WTC11 (cell line): Measurements from ENCODE around the gene CERS5. TPM values are rescaled to one million over a fixed set of nuclear protein-coding genes. Genes with fewer than 3 reads are reported as not detected.
A peak's percentile ranks its signal among the peaks of the same experiment; 100 is the strongest.

Experiments used
- ATAC-seq: fragments of 200-7000 bp; cut with Tn5 transposase; 2 replicates; pipeline ENCODE4 v1.10.0; 2021; ENCODE audit warnings: mild to moderate bottlenecking, moderate library complexity
- CTCF ChIA-PET: fragments of 300-600 bp; sonication (Branson Sonifier 250); formaldehyde crosslinking; loops from one replicate; lab custom pipeline; 2021; ENCODE audit warnings: antibody characterized with exemption; lab: Charles Lee
- POLR2A ChIA-PET: fragments of 350-600 bp; sonication (Branson Sonifier 250); formaldehyde crosslinking; loops from one replicate; lab custom pipeline; 2021; ENCODE audit warnings: antibody characterized with exemption; lab: Charles Lee
- DNase-seq: peaks from one replicate; pipeline ENCODE4 v3.0.0; 2021; ENCODE audit warnings: low spot score
- H3K27ac Mint-ChIP-seq: 2 replicates; pipeline ENCODE4 v1.8.0; 2021; ENCODE audit warnings: mixed read lengths
- H3K27me3 Mint-ChIP-seq: 2 replicates; pipeline ENCODE4 v1.8.0; 2021; ENCODE audit warnings: low read depth, mild to moderate bottlenecking, moderate library complexity, mixed read lengths
- H3K36me3 Mint-ChIP-seq: 2 replicates; pipeline ENCODE4 v1.8.0; 2021; ENCODE audit warnings: mixed read lengths
- H3K4me1 Mint-ChIP-seq: 2 replicates; pipeline ENCODE4 v1.8.0; 2022; ENCODE audit warnings: mixed read lengths
- H3K4me3 Mint-ChIP-seq: 2 replicates; pipeline ENCODE4 v1.8.0; 2021; ENCODE audit warnings: mild to moderate bottlenecking, moderate library complexity, mixed read lengths
- H3K9me3 Mint-ChIP-seq: 2 replicates; pipeline ENCODE4 v1.8.0; 2021; ENCODE audit warnings: mixed read lengths
- CREB1 ChIP-seq: sonication (generic); formaldehyde crosslinking; IDR thresholded peaks from 2 replicates; pipeline ENCODE4 v1.8.0; 2023; ENCODE audit warnings: mild to moderate bottlenecking, missing genetic modification reagents
- ELF4 ChIP-seq: sonication (generic); formaldehyde crosslinking; IDR thresholded peaks from 2 replicates; pipeline ENCODE4 v1.8.1; 2022; ENCODE audit warnings: low read depth, mild to moderate bottlenecking, moderate library complexity, missing genetic modification reagents
- EMX1 ChIP-seq: fragments of 250-450 bp; sonication (Bioruptor Pico); IDR thresholded peaks from 2 replicates; pipeline ENCODE4 v1.8.0; 2021; ENCODE audit warnings: mild to moderate bottlenecking
- FOXJ3 ChIP-seq: sonication (generic); formaldehyde crosslinking; IDR thresholded peaks from 2 replicates; pipeline ENCODE4 v1.9.0; 2021; ENCODE audit warnings: missing genetic modification reagents, mild to moderate bottlenecking, borderline replicate concordance
- GRHL2 ChIP-seq: fragments of 250-450 bp; sonication (Bioruptor Pico); IDR thresholded peaks from 2 replicates; pipeline ENCODE4 v1.8.0; 2022; ENCODE audit warnings: mild to moderate bottlenecking, moderate library complexity; ENCODE audit not compliant: insufficient replicate concordance, severe bottlenecking
- GTF2I ChIP-seq: fragments of 250-450 bp; sonication (Bioruptor Pico); conservative IDR thresholded peaks from 2 replicates; pipeline ENCODE4 v1.4.0; 2021; ENCODE audit warnings: mild to moderate bottlenecking
- HMGA2 ChIP-seq: fragments of 250-450 bp; sonication (Bioruptor Pico); IDR thresholded peaks from 2 replicates; pipeline ENCODE4 v1.4.0; 2021; ENCODE audit warnings: mild to moderate bottlenecking, moderate library complexity
- KAT7 ChIP-seq: sonication (generic); formaldehyde crosslinking; IDR thresholded peaks from 2 replicates; pipeline ENCODE4 v1.8.1; 2023; ENCODE audit warnings: missing genetic modification reagents, mild to moderate bottlenecking, borderline replicate concordance
- NFYB ChIP-seq: sonication (generic); formaldehyde crosslinking; conservative IDR thresholded peaks from 2 replicates; pipeline ENCODE4 v1.8.0; 2022; ENCODE audit warnings: low read depth, missing genetic modification reagents
- PRRX2 ChIP-seq: fragments of 250-450 bp; sonication (Bioruptor Pico); IDR thresholded peaks from 2 replicates; pipeline ENCODE4 v1.8.0; 2021; ENCODE audit warnings: mild to moderate bottlenecking
- TP53 ChIP-seq: sonication (generic); formaldehyde crosslinking; IDR thresholded peaks from 2 replicates; pipeline ENCODE4 v1.8.1; 2023; ENCODE audit warnings: mild to moderate bottlenecking, missing genetic modification reagents
- ZBTB21 ChIP-seq: sonication (generic); formaldehyde crosslinking; IDR thresholded peaks from 2 replicates; pipeline ENCODE4 v1.8.1; 2023; ENCODE audit warnings: mild to moderate bottlenecking, missing genetic modification reagents, borderline replicate concordance
- ZNF121 ChIP-seq: sonication (generic); formaldehyde crosslinking; IDR thresholded peaks from 2 replicates; pipeline ENCODE4 v1.8.0; 2023; ENCODE audit warnings: missing genetic modification reagents
- ZNF219 ChIP-seq: sonication (generic); formaldehyde crosslinking; IDR thresholded peaks from 2 replicates; pipeline ENCODE4 v1.8.0; 2023; ENCODE audit warnings: missing genetic modification reagents, mild to moderate bottlenecking, borderline replicate concordance
- ZNF396 ChIP-seq: fragments of 250-450 bp; sonication (Bioruptor Pico); IDR thresholded peaks from 2 replicates; pipeline ENCODE4 v1.8.0; 2021; ENCODE audit warnings: mild to moderate bottlenecking, moderate library complexity, borderline replicate concordance
- total RNA-seq: library from RNA; stranded (reverse); gene quantifications from 3 replicates; pipeline ENCODE4 v1.2.3, GENCODE V29; 2021
- TF ChIP-seq, protein P1 (sequence below): sonication (generic); formaldehyde crosslinking; IDR thresholded peaks from 2 replicates; pipeline ENCODE4 v1.8.0; 2022; ENCODE audit warnings: missing genetic modification reagents
- TF ChIP-seq, protein P2 (sequence below): sonication (generic); formaldehyde crosslinking; IDR thresholded peaks from 2 replicates; pipeline ENCODE4 v1.8.1; 2023; ENCODE audit warnings: mild to moderate bottlenecking, moderate library complexity, missing genetic modification reagents
- TF ChIP-seq, protein P3 (sequence below): sonication (generic); formaldehyde crosslinking; IDR thresholded peaks from 2 replicates; pipeline ENCODE4 v1.8.1; 2023; ENCODE audit warnings: mild to moderate bottlenecking, missing genetic modification reagents, moderate library complexity
- TF ChIP-seq, protein P4 (sequence below): sonication (generic); formaldehyde crosslinking; conservative IDR thresholded peaks from 2 replicates; pipeline ENCODE4 v1.8.1; 2023; ENCODE audit warnings: mild to moderate bottlenecking, low read depth, missing genetic modification reagents, moderate library complexity

CERS5 gene
- total RNA-seq, 1 experiment from 2014 or later: 55.8 TPM

DNA sequence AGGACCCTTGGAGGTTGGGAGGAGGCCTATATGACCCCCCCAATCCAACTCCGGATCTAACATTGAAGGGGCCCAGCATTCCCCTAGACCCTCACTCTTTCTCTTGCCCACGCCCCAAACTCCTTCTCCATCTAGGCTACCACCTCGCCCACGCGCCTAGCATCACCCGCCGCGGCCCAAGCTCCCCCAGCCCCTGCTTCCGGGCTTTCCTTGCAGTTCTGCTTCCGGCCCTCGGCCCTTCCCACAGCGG is 445 bp downstream of the CERS5 start (continued):
- TF ChIP-seq, protein P1, sequence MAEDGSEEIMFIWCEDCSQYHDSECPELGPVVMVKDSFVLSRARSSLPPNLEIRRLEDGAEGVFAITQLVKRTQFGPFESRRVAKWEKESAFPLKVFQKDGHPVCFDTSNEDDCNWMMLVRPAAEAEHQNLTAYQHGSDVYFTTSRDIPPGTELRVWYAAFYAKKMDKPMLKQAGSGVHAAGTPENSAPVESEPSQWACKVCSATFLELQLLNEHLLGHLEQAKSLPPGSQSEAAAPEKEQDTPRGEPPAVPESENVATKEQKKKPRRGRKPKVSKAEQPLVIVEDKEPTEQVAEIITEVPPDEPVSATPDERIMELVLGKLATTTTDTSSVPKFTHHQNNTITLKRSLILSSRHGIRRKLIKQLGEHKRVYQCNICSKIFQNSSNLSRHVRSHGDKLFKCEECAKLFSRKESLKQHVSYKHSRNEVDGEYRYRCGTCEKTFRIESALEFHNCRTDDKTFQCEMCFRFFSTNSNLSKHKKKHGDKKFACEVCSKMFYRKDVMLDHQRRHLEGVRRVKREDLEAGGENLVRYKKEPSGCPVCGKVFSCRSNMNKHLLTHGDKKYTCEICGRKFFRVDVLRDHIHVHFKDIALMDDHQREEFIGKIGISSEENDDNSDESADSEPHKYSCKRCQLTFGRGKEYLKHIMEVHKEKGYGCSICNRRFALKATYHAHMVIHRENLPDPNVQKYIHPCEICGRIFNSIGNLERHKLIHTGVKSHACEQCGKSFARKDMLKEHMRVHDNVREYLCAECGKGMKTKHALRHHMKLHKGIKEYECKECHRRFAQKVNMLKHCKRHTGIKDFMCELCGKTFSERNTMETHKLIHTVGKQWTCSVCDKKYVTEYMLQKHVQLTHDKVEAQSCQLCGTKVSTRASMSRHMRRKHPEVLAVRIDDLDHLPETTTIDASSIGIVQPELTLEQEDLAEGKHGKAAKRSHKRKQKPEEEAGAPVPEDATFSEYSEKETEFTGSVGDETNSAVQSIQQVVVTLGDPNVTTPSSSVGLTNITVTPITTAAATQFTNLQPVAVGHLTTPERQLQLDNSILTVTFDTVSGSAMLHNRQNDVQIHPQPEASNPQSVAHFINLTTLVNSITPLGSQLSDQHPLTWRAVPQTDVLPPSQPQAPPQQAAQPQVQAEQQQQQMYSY (CRISPR knock-in tag): peak; percentile 70; the same call in 1 of the 2 replicates
- TF ChIP-seq ZNF219 (CRISPR knock-in tag) (no peak), PRRX2 (no peak), ZNF121 (no peak), ELF4 (CRISPR knock-in tag) (no peak)
- TF ChIP-seq, protein P2, sequence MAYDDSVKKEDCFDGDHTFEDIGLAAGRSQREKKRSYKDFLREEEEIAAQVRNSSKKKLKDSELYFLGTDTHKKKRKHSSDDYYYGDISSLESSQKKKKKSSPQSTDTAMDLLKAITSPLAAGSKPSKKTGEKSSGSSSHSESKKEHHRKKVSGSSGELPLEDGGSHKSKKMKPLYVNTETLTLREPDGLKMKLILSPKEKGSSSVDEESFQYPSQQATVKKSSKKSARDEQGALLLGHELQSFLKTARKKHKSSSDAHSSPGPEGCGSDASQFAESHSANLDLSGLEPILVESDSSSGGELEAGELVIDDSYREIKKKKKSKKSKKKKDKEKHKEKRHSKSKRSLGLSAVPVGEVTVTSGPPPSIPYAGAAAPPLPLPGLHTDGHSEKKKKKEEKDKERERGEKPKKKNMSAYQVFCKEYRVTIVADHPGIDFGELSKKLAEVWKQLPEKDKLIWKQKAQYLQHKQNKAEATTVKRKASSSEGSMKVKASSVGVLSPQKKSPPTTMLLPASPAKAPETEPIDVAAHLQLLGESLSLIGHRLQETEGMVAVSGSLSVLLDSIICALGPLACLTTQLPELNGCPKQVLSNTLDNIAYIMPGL (CRISPR knock-in tag): no peak

DNA sequence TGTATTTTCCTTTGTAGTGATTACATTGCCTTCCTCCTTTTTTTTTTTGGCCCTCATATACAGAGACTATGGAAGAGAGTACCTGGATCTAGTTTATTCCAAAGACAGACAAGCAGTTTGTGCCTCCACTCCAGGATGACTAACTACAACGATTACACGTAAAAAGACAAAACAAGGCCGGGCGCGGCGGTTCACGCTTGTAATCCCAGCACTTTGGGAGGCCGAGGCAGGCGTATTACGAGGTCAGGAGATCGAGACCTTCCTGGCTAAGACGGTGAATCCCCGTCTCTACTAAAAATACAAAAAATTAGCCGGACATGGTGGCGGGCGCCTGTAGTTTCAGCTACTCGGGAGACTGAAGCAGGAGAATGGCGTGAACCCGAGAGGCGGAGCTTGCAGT is 2.2 kb downstream of the CERS5 start:
- TF ChIP-seq KAT7 (CRISPR knock-in tag) (no peak), ZNF219 (CRISPR knock-in tag) (no peak)
- DNase-seq: no peak
- CTCF ChIA-PET: interaction anchor here (0.7 to 4.2 kb wide), 3 partner anchors 53 to 198 kb away, joined by 3 to 111 read pairs (median 3); partner anchors contain the start of gene COX14
- H3K27ac Mint-ChIP-seq: peak overlapping the region; percentile 93
- POLR2A ChIA-PET: interaction anchor here (0.7 kb wide), 1 partner anchor 26 kb away, joined by 3 read pairs; no protein-coding TSS in a partner anchor
- no peaks in the 10 kb centered on the region for H3K27me3 Mint-ChIP-seq
- peaks cover 10% of the 10 kb centered on the region for H3K36me3 Mint-ChIP-seq
- peak overlapping the region; percentile 87 for H3K4me3 Mint-ChIP-seq
- no peak for ATAC-seq
- peaks cover 2% of the 10 kb centered on the region for H3K9me3 Mint-ChIP-seq
- peaks cover 27% of the 10 kb centered on the region for H3K4me1 Mint-ChIP-seq

DNA sequence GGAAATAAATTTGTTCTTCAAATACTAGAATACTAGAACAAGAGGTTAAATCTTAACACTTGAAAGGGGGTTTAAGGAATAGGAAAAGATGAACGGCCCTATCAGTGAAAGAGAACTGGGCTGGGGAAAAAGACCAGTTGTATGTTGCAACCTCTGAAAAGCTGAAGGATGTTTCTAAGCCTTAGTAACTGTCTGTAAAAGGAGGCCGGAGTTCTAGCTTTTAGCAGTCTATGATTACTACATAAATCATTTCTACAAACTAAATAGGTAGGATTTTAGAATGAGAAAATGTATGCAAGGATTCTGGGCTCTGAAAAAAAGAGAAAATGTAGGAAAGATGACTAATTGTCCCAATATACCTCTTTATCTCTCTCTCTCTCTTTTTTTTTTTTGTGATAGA is 4.9 kb downstream of the CERS5 start:
- H3K9me3 Mint-ChIP-seq: peaks cover 7% of the 10 kb centered on the region
- no peak overlapping the region for H3K4me3 Mint-ChIP-seq
- no peaks in the 10 kb centered on the region for H3K27me3 Mint-ChIP-seq
- POLR2A ChIA-PET: interaction anchor here (0.7 kb wide), 2 partner anchors 140 to 179 kb away, joined by 4 to 5 read pairs; no protein-coding TSS in a partner anchor
- peaks cover 21% of the 10 kb centered on the region for H3K36me3 Mint-ChIP-seq
- TF ChIP-seq ZBTB21 (CRISPR knock-in tag) (no peak), GRHL2 (CRISPR knock-in tag) (no peak), TP53 (CRISPR knock-in tag) (no peak), GTF2I (CRISPR knock-in tag) (no peak), EMX1 (CRISPR knock-in tag) (no peak), ELF4 (CRISPR knock-in tag) (no peak), ZNF396 (no peak), NFYB (CRISPR knock-in tag) (no peak), CREB1 (CRISPR knock-in tag) (no peak), HMGA2 (CRISPR knock-in tag) (no peak), FOXJ3 (CRISPR knock-in tag) (no peak)
- TF ChIP-seq, protein P3, sequence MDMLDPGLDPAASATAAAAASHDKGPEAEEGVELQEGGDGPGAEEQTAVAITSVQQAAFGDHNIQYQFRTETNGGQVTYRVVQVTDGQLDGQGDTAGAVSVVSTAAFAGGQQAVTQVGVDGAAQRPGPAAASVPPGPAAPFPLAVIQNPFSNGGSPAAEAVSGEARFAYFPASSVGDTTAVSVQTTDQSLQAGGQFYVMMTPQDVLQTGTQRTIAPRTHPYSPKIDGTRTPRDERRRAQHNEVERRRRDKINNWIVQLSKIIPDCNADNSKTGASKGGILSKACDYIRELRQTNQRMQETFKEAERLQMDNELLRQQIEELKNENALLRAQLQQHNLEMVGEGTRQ (CRISPR knock-in tag): no peak
- TF ChIP-seq, protein P4, sequence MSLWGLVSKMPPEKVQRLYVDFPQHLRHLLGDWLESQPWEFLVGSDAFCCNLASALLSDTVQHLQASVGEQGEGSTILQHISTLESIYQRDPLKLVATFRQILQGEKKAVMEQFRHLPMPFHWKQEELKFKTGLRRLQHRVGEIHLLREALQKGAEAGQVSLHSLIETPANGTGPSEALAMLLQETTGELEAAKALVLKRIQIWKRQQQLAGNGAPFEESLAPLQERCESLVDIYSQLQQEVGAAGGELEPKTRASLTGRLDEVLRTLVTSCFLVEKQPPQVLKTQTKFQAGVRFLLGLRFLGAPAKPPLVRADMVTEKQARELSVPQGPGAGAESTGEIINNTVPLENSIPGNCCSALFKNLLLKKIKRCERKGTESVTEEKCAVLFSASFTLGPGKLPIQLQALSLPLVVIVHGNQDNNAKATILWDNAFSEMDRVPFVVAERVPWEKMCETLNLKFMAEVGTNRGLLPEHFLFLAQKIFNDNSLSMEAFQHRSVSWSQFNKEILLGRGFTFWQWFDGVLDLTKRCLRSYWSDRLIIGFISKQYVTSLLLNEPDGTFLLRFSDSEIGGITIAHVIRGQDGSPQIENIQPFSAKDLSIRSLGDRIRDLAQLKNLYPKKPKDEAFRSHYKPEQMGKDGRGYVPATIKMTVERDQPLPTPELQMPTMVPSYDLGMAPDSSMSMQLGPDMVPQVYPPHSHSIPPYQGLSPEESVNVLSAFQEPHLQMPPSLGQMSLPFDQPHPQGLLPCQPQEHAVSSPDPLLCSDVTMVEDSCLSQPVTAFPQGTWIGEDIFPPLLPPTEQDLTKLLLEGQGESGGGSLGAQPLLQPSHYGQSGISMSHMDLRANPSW (CRISPR knock-in tag): no peak
- TF ChIP-seq, all 79 proteins: peak for 0
- ATAC-seq (no peak), DNase-seq (no peak)
- Mint-ChIP-seq H3K27ac (no peak overlapping the region), H3K4me1 (peaks cover 17% of the 10 kb centered on the region)
- CTCF ChIA-PET: interaction anchor here (0.7 to 3.6 kb wide), 2 partner anchors 51 to 804 kb away, joined by 4 to 13 read pairs; partner anchors contain the start of gene COX14
